Endothelial cell of umbilical vein (primary cell): ENCODE data around the gene CBLC.
"Not testable (repeated sequence)": the region's sequence is repeated elsewhere in the genome, so short reads cannot be mapped to it uniquely, and the experiment has no call there.

Experiments used
- CTCF ChIP-seq, 2 donors: IDR thresholded peaks; 1 replicate in 1 of 2; 2 replicates in 1 of 2; pipeline ENCODE4 v1.5.1; 2011; ENCODE audit warnings: low read length in 2 of 2, mild to moderate bottlenecking in 2 of 2, moderate library complexity in 2 of 2, control low read depth in 1 of 2, inconsistent platforms in 1 of 2, low read depth in 1 of 2; ENCODE audit not compliant: insufficient read depth in 1 of 2; ENCODE audit errors: extremely low read depth in 1 of 2
- EZH2 ChIP-seq: IDR thresholded peaks from 2 replicates; pipeline ENCODE4 v1.6.1; 2012; ENCODE audit warnings: borderline replicate concordance, low read depth, mild to moderate bottlenecking, moderate library complexity, low read length, inconsistent platforms; ENCODE audit not compliant: severe bottlenecking
- MAX ChIP-seq: IDR thresholded peaks from 2 replicates; pipeline ENCODE4 v1.6.1; 2011; ENCODE audit not compliant: insufficient read depth, insufficient read length
- MYC ChIP-seq: IDR thresholded peaks from one replicate; pipeline ENCODE4 v1.6.1; 2011; ENCODE audit warnings: mild to moderate bottlenecking, low read depth, low read length
- POLR2A ChIP-seq: IDR thresholded peaks from 2 replicates; pipeline ENCODE4 v1.6.1; 2012; ENCODE audit warnings: low read depth, mild to moderate bottlenecking, control low read depth, low read length

GRCh38 chr19:44834399-44834798 lies 56.7 kb downstream of the CBLC start:
- not testable (repeated sequence) for TF ChIP-seq CTCF (IDR thresholded peaks at IDR 0.05; ENCODE audit: extremely low read depth in 1 of 2, insufficient read depth in 1 of 2, low read depth in 1 of 2, low read length in 2 of 2); POLR2A; MAX; EZH2; MYC
